Stimulated activated CD8-positive, alpha-beta memory T cell treated with anti-CD3 and anti-CD28 coated beads, Interleukin-7, amount 100 ng/mL, for 4 hours (primary cell): ENCODE data around the gene TREH.
"Not testable (repeated sequence)": the region's sequence is repeated elsewhere in the genome, so short reads cannot be mapped to it uniquely, and the experiment has no call there.

ENCODE experiments used
- DNase-seq, 2 donors: peaks; one replicate each; pipeline ENCODE4 v3.0.0-alpha.2; 2020; ENCODE audit warnings: low read depth in 2 of 2

TREH gene, protein sequence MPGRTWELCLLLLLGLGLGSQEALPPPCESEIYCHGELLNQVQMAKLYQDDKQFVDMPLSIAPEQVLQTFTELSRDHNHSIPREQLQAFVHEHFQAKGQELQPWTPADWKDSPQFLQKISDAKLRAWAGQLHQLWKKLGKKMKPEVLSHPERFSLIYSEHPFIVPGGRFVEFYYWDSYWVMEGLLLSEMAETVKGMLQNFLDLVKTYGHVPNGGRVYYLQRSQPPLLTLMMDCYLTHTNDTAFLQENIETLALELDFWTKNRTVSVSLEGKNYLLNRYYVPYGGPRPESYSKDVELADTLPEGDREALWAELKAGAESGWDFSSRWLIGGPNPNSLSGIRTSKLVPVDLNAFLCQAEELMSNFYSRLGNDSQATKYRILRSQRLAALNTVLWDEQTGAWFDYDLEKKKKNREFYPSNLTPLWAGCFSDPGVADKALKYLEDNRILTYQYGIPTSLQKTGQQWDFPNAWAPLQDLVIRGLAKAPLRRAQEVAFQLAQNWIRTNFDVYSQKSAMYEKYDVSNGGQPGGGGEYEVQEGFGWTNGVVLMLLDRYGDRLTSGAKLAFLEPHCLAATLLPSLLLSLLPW

GRCh38 chr11:118679483-118679882, at the start of gene TREH:
Gene TREH (minus strand): TSS chr11:118679650. CDS start chr11:118679627, 23 bp downstream.
- DNase-seq, result no peak

GRCh38 chr11:118728112-118728511, 48.7 kb upstream of the TREH start:
- not testable (repeated sequence) for DNase-seq

- DNase-seq, result not testable (repeated sequence)
These were observed 48.2 kb upstream of the TREH start for GRCh38 chr11:118727721-118728066.

DNA sequence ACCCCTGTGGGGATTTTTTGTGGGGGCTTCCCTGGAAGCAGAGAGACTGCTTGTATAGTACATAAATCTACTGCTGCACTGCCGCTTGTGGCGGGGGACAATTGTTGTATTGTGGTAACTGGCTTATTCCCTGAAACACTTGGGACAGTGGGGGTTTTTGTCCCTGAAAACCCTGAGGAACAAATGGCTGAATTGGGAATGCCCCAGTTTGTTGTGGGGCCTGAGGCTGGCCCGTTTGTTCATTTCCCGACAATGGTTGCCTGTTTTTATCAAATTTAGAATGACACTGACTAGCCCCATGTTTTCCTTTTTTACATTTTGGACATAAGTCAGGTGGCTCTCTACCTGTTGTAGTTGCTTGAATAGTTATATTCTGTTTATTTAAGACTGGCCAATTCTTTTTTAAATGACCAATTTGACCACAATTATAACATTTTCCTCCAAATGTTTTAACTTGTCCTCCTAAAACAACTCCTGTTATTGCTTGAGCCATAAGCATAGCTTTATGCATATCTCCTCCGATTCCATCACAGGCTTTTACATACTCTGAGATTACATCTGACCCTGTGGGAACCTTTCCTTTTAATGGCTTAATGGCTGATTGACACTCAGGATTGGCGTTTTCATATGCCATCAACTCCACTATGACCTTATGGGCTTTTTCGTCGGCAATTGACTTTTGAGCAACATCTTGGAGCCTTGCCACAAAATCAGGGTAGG, 47.7 kb upstream of the TREH start:
- not testable (repeated sequence) for DNase-seq

DNA sequence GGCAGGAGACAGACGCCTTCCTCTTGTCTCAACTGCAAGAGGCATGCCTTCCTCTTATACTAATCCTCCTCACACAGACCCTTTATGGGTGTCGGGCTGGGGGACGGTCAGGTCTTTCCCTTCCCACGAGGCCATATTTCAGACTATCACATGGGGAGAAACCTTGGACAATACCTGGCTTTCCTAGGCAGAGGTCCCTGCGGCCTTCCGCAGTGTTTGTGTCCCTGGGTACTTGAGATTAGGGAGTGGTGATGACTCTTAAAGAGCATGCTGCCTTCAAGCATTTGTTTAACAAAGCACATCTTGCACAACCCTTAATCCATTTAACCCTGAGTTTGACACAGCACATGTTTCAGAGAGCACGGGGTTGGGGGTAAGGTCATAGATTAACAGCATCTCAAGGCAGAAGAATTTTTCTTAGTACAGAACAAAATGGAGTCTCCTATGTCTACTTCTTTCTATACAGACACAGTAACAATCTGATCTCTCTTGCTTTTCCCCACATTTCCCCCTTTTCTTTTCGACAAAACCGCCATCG, 42.1 kb upstream of the TREH start:
- not testable (repeated sequence) for DNase-seq

DNA sequence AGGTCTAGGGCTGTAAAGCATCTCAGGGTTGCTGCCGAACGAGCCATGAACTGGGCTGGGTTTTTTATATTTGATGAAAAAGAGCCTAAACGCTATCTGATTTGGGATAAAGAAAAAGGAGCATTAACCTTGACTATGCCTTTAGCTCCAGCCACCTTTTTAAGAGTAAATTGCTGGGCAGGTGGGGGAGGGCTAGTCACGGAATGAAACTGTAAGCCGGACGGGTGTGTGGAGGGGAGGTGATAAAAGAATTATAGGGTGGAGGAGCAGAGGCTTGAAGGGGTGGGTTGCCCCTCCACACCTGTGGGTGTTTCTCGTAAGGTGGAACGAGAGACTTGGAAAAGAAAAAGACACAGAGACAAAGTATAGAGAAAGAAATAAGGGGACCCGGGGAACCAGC, 41.3 kb upstream of the TREH start:
- DNase-seq, result not testable (repeated sequence)

GRCh38 chr11:118720078-118720477, 40.6 kb upstream of the TREH start:
- not testable (repeated sequence) for DNase-seq

DNA sequence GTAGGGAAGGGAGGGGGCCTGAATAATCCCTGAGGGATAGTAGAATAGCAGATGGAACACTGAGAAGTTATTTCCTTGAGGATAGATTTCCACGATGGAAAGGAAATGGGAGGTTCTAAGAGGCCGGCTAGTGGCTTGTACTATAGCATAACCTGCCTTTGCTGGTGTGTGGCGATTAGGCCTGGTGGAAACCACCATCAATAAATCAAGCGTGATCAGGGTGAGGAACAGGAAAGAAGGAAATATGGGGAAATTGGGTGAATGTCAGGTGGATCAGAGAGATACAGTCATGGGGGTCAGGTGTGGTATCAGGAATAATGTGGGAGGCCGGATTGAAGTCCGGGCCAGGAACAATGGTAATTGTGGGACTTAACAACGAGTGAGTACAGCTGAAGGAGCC, 39.1 kb upstream of the TREH start:
- not testable (repeated sequence) for DNase-seq

- DNase-seq, result not testable (repeated sequence)
These were observed 38.3 kb upstream of the TREH start for GRCh38 chr11:118717733-118718132.

GRCh38 chr11:118717221-118717620, 37.8 kb upstream of the TREH start:
- not testable (repeated sequence) for DNase-seq

- no peak for DNase-seq
These were observed 36.4 kb upstream of the TREH start for GRCh38 chr11:118715837-118716260.

GRCh38 chr11:118715245-118715831, 35.9 kb upstream of the TREH start:
- DNase-seq, result no peak

DNA sequence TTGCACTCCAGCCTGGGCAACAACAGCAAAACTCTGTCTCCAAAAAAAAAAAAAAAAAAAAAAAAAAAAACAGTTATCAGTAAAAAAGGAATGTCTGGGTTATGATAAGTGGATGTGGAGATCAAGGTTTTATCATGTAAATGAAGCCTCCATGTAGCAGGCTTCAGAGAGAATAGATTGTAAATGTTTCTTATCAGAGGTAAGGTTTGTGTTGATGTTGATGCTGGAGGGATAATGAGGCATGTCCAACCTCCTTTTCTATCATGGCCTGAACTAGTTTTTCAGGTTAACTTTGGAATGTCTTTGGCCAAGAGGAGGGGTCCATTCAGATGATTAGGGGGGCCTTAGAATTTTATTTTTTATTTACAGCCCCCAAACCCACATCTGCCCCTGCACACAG, 35.4 kb upstream of the TREH start:
- DNase-seq, result no peak

- DNase-seq, result not testable (repeated sequence)
These were observed 35.0 kb upstream of the TREH start for GRCh38 chr11:118714416-118714815.

GRCh38 chr11:118708296-118708695, 28.8 kb upstream of the TREH start:
- no peak for DNase-seq

- no peak for DNase-seq
These were observed 27.0 kb upstream of the TREH start for GRCh38 chr11:118706546-118706825.

GRCh38 chr11:118705791-118706545, 26.5 kb upstream of the TREH start:
- DNase-seq, result no peak

- DNase-seq, result no peak
These were observed 25.8 kb upstream of the TREH start for GRCh38 chr11:118705111-118705741.

GRCh38 chr11:118703563-118704106, 24.2 kb upstream of the TREH start:
- no peak for DNase-seq

- DNase-seq, result peak; percentile 44 to 50
These were observed 20.2 kb upstream of the TREH start for GRCh38 chr11:118699506-118700220.
